Measurements from ENCODE around the gene CDC42BPA.

GRCh38 chr1:227102056-227102455 is 216.2 kb downstream of the CDC42BPA start:
- TF ChIP-seq CTCF (IDR thresholded peaks at IDR 0.05) (no peak), EP300 (IDR thresholded peaks at IDR 0.05) (no peak), POLR2A (IDR thresholded peaks at IDR 0.05) (no peak)
